ACC112 (cell line): ENCODE measurements around the gene AFTPH.

ENCODE experiments used
- H2AFZ ChIP-seq: fragments of 200-600 bp; sonication (generic); one replicate; pipeline ENCODE4 v1.6.0; 2017; ENCODE audit warnings: antibody characterized with exemption, low read length; ENCODE audit not compliant: unreplicated experiment
- H3K27ac ChIP-seq: fragments of 200-600 bp; sonication (generic); 2 replicates; pipeline ENCODE4 v1.5.1; 2014; ENCODE audit warnings: low read depth, mild to moderate bottlenecking, antibody characterized with exemption, low read length, moderate library complexity
- H3K27me3 ChIP-seq: fragments of 200-600 bp; sonication (generic); 2 replicates; pipeline ENCODE4 v1.6.1; 2014; ENCODE audit warnings: mild to moderate bottlenecking, antibody characterized with exemption, low read length, moderate library complexity, mixed read lengths; ENCODE audit not compliant: insufficient read depth
- H3K36me3 ChIP-seq: fragments of 200-600 bp; sonication (generic); 2 replicates; pipeline ENCODE4 v1.6.1; 2016; ENCODE audit warnings: mild to moderate bottlenecking, antibody characterized with exemption, low read length, moderate library complexity, mixed read lengths; ENCODE audit not compliant: insufficient read depth
- H3K4me1 ChIP-seq: fragments of 200-600 bp; sonication (generic); one replicate; pipeline ENCODE4 v1.6.1; 2016; ENCODE audit warnings: low read length, mixed read lengths; ENCODE audit not compliant: insufficient read depth, unreplicated experiment, control insufficient read depth
- H3K4me3 ChIP-seq: fragments of 200-600 bp; sonication (generic); 2 replicates; pipeline ENCODE4 v1.5.1; 2014; ENCODE audit warnings: mild to moderate bottlenecking, low read depth, low read length
- H3K79me2 ChIP-seq: fragments of 200-600 bp; sonication (generic); one replicate; pipeline ENCODE4 v1.6.0; 2016; ENCODE audit warnings: low read length; ENCODE audit not compliant: control insufficient read depth, unreplicated experiment, insufficient read depth

The AFTPH gene

DNA sequence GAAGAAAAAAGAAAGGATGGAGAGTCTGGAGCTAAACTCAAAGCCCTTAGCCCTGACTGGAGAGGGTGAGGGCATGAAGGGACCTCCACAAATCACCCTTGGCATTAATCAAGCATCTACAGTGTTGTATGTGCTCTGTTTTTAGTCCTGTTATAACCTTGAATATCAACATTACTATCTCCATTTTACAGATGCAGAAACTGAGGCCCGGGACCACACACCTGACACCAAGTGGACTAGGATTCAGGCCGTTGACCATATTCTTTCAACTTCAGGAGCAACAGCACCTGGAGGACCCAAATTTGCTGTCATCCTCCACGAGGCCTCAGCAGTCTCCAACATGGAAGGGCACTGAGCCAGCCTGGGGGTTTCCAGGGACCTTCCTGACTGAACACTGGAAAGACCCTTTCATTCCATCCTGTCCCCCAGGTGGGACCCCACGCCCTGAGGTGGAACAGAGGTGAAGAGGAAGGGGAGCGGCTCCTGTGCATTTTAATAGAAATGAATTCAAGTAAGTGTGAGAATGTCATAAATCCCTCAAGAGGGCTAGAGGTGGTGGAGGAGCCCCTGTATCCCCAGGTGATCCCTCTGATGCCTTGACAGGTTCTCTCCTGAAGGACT lies 88.6 kb downstream of the AFTPH start:
- Histone ChIP-seq H3K4me3 (no peak overlapping the region), H3K4me1 (peaks cover 3% of the 10 kb centered on the region), H3K36me3 (no peaks in the 10 kb centered on the region), H3K27me3 (peaks cover 20% of the 10 kb centered on the region), H3K27ac (no peak overlapping the region), H3K79me2 (no peaks in the 10 kb centered on the region), H2AFZ (no peak overlapping the region)

DNA sequence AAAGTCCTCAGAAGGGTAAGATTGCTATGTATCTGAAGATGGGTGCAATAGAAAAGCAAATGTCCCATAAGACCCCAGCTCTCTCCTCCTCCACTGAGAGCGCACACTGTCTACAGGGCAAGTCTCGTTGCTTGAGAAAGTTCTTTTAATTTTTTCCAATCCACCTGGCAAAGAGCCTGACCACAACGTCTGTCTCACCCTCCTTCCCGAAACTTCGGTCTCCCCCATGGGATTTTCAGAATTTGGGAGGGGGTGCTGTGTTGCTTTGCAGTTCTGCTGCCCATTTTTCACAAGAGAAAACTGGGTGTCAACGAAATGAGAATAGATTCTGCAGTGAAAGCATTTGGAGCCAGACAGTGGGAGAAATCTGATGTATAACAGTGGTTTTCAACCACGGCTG lies 89.1 kb downstream of the AFTPH start:
- peaks cover 20% of the 10 kb centered on the region for H3K27me3 ChIP-seq
- H3K79me2 ChIP-seq = no peaks in the 10 kb centered on the region
- H3K4me3 ChIP-seq = no peak overlapping the region
- no peak overlapping the region for H3K27ac ChIP-seq
- no peaks in the 10 kb centered on the region for H3K36me3 ChIP-seq
- H3K4me1 ChIP-seq = peaks cover 3% of the 10 kb centered on the region
- no peak overlapping the region for H2AFZ ChIP-seq

DNA sequence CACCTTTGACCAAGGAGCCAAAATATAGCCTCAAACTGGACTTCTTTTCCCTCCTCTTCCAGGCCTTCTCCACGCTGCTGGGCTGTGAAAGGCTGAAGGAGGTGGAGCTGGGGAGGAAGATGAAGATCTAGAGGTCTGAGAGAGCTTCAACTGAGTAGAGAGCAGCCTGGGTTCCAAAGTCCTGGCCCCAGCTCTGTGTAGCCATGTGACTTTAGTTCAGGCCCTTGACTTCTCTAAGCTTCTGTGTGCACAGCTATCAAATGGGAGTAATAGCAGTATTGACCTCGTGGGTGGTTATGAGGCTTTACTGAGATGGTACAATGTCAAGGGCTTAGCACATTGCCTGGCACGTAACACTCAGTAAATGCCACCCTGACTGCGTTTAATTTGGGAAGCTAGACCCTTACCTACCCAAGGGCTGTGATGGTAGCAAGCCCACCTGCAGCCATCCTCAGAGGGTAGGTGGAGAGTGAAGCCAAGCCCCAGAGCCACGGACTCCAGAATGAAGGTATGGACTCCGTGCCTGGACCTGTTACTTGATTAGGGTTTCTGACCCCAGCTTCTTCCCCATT lies 91.2 kb downstream of the AFTPH start:
- Histone ChIP-seq H3K27me3 (peaks cover 17% of the 10 kb centered on the region), H2AFZ (no peak overlapping the region), H3K36me3 (no peaks in the 10 kb centered on the region), H3K4me1 (no peaks in the 10 kb centered on the region), H3K27ac (no peak overlapping the region), H3K4me3 (no peak overlapping the region), H3K79me2 (no peaks in the 10 kb centered on the region)

GRCh38 chr2:64615844-64616536 lies 91.9 kb downstream of the AFTPH start:
- H3K79me2 ChIP-seq = no peaks in the 10 kb centered on the region
- no peaks in the 10 kb centered on the region for H3K36me3 ChIP-seq
- H3K27me3 ChIP-seq = peaks cover 17% of the 10 kb centered on the region

GRCh38 chr2:64617631-64618151 lies 93.6 kb downstream of the AFTPH start:
- Histone ChIP-seq H3K79me2 (no peaks in the 10 kb centered on the region), H3K4me3 (no peak overlapping the region)

More at GRCh38 chr2:64615844-64616536, 91.9 kb downstream of the AFTPH start:
- no peak overlapping the region for H3K27ac ChIP-seq
- H3K4me1 ChIP-seq = no peaks in the 10 kb centered on the region
- no peak overlapping the region for H2AFZ ChIP-seq
- H3K4me3 ChIP-seq = no peak overlapping the region

GRCh38 chr2:64620661-64621060 lies 96.5 kb downstream of the AFTPH start:
- 0 out of 2 replicates have a peak, but pooled peaks cover 2% of the 10 kb centered on the region for H3K27me3 ChIP-seq
- H3K36me3 ChIP-seq = no peaks in the 10 kb centered on the region
- no peaks in the 10 kb centered on the region for H3K4me1 ChIP-seq
- H3K27ac ChIP-seq = no peak overlapping the region
- H3K79me2 ChIP-seq = no peaks in the 10 kb centered on the region
- no peak overlapping the region for H2AFZ ChIP-seq
- no peak overlapping the region for H3K4me3 ChIP-seq

More at GRCh38 chr2:64617631-64618151, 93.6 kb downstream of the AFTPH start:
- Histone ChIP-seq H2AFZ (no peak overlapping the region), H3K36me3 (no peaks in the 10 kb centered on the region), H3K27me3 (peaks cover 11% of the 10 kb centered on the region; the same call in 1 of the 2 replicates), H3K27ac (no peak overlapping the region), H3K4me1 (no peaks in the 10 kb centered on the region)

DNA sequence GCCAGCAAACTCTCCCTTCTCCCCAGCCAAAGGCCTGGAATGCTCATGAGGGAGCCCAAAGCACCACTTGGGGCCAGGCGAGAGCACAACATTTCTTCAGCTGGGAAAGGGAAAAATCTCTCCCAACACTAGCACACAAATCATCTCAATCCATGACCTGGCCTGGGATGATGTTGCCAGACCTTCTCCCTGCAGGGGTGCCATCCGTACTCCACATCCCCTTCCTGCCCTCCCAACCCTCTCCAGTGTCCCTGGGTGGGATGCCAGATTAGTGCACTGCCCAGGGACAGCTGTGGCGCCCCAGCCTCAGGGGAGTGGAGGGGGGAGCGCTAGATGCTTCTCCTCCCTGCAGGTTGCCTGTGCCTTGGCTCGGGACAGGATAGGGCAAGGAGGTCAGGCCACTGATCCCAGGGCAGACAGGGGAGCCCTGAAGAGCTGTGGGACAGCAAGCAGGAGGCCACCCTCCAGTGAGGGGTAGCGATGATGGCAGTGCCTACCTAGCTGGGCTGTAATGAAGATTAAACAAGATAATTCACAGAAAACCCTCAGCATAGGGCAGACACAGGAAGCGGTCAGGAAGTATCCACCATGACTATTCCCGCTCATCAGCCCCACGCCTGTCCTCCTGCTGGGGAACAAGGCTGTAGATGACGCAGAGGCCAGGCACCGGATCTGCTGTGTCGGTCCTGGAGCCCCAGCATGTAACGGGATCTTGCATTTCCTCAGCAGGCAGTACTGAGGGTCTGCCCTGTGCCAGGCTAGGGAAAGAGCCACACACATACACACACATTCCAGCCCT lies 98.5 kb downstream of the AFTPH start:
- no peak overlapping the region for H3K4me3 ChIP-seq
- H2AFZ ChIP-seq = no peak overlapping the region
- H3K4me1 ChIP-seq = no peaks in the 10 kb centered on the region
- no peak overlapping the region for H3K27ac ChIP-seq
- no peaks in the 10 kb centered on the region for H3K36me3 ChIP-seq
- H3K79me2 ChIP-seq = no peaks in the 10 kb centered on the region
- H3K27me3 ChIP-seq = 0 out of 2 replicates have a peak, but pooled peaks cover 2% of the 10 kb centered on the region

DNA sequence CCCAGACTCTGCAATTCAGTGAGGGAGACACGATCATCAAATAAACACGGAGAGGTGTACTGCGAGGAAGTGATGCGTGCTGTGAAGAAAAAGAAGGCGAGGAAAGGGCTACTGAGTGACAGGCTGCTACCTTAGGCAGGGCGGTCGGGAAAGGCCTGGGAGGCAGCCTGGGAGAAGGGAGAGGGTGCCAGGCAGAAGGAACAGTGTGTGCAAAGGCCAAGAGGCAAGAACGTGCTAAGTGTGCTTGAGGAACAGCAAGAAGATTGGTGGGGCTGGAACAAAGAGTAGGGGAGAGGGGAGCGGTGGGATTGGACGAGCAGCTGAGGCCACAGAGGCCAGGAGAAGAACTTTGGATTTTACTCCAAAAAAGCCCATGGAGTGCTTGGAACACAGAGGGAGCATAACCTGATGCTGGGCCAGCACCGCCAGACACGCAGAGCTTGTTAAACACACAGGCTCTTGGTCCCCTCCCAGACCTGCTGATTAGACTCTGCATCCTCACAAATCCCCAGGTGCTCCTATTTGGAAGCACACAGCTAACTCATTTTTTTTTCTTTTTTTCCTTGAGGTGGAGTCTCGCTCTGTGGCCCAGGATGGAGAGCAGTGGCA lies 99.2 kb downstream of the AFTPH start:
- Histone ChIP-seq H3K27ac (no peak overlapping the region), H2AFZ (no peak overlapping the region), H3K27me3 (0 out of 2 replicates have a peak, but pooled peaks cover 2% of the 10 kb centered on the region), H3K36me3 (no peaks in the 10 kb centered on the region), H3K4me3 (no peak overlapping the region), H3K4me1 (no peaks in the 10 kb centered on the region), H3K79me2 (no peaks in the 10 kb centered on the region)

- Histone ChIP-seq H3K27ac (no peak overlapping the region), H3K4me1 (no peaks in the 10 kb centered on the region), H3K36me3 (no peaks in the 10 kb centered on the region), H3K4me3 (no peak overlapping the region), H3K27me3 (no peaks in the 10 kb centered on the region), H3K79me2 (no peaks in the 10 kb centered on the region), H2AFZ (no peak overlapping the region)
Observed at GRCh38 chr2:64624108-64624610, 100.0 kb downstream of the AFTPH start.

- H2AFZ ChIP-seq = no peak overlapping the region
- no peaks in the 10 kb centered on the region for H3K4me1 ChIP-seq
- H3K36me3 ChIP-seq = no peaks in the 10 kb centered on the region
- no peaks in the 10 kb centered on the region for H3K79me2 ChIP-seq
- H3K27me3 ChIP-seq = no peaks in the 10 kb centered on the region
- no peak overlapping the region for H3K27ac ChIP-seq
- H3K4me3 ChIP-seq = no peak overlapping the region
Observed at GRCh38 chr2:64624862-64625261, 100.7 kb downstream of the AFTPH start.
